HG03521 (cell line): Measurements from ENCODE around the gene KLF13.

Experiments used
- ATAC-seq: cut with Tn5 transposase; IDR thresholded peaks from one replicate; pipeline ENCODE4 v1.9.1; 2021; ENCODE audit warnings: mild to moderate bottlenecking, moderate library complexity; ENCODE audit not compliant: unreplicated experiment

KLF13 gene

DNA sequence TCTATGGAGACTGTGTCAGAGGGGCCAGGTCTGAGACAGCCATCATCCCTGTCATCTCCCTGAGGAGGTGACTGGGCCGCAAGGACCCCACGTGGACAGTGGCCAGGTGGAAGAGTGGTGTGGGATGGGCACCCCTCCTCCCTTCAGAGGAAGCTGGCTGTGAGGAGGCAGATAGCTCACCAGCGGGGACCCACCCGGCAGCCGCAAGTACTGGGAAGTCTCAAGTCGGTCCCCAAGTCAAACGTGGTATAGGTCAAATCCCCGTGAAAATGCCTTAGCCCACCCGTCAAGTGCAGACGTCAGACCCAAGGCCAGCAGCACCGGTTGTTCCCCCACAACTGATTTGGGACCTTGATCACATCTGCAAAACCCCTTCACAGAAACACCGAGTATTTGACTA, 12.3 kb upstream of the KLF13 start:
- no peak for ATAC-seq

DNA sequence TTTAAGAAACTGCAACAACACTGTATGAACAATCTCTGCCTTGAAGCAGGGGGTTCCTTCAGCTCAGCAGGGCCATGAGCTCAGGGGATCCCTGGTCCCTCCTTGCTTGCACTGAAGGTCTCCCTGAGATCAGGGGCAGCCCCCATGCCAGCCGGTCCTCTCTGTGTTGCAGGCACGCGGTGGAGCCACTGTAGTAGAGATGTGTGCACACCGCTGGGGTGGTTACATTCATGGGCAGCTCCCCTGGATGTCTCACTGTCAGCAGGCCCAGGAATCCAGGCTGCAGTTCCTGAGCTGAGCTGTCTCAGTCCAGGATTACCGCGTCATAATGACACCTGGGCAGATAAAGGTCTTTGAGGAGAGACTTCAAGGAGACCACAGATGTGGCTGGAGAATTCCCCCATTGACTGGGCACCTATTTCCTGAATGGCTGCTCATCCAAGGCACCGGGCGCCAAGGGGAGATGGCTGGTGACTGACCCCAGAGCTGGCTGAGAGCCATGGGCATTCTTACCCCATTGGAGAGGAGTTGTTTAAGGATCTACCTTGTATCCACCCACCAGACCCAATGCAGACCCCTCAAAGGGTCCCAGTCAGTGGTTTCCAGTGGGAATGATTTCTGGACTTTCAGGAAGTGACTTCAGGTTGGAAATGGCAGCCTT, 10.4 kb upstream of the KLF13 start:
- no peak for ATAC-seq

DNA sequence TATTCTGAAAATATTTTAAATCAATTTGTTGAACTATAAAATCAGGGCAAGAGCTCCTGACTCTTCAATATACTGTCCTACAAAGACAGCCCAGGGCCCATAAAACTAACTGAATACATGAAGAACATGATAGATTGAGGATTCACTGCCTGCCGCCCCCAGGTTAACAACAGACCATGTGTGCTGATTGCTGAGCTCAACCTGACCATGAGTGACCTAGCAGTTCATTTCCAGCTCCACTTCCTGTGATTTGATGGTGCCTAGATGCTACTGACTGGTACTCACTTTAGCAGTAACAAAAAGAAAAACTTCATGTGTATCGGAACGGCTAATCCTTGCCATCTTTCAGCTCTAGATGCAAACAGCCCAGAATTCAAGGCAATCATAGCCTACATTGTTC, 9.6 kb upstream of the KLF13 start:
- no peak for ATAC-seq

DNA sequence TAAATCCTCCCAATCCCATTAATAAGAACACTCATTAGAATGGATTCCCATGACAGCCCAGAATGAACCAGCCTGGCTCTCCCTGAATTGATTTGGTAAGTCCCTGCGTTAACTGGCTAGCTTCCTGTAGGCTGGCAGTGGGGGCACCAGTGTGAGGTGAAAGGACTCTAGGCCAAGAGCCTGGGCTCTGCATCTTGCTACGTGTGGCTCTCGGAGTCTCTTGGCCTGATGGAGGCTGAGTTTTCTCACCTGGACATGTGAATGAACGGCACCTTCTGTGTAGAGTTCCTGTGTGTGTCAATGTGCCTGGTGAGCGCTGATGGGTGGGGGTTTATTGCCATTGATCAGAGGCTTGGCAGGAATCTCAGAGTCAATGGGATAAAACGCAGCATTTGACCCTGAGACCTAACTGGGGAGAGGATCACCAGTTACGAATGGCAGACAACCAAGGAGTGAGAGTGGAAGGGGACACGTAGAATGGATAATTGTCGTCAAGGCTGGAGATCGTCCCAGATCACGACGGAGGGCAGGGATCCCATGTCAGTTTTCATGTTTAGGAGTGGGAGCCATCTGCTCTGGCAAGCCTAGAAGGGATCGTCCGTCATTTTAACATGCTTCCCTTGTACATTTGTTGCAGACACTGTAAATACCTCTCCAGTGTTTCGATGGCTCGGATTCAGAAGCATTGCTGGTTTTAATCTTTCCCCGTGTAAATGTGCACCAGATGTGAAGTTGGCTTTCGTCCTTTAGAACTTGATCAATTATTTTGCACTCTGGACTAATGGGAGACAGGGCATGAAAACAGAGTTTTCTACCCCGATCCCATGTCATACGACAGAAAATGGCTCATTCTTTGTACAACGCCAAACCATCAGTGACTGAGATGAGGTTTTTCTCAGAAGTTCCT, 9.0 kb upstream of the KLF13 start:
- no peak for ATAC-seq

DNA sequence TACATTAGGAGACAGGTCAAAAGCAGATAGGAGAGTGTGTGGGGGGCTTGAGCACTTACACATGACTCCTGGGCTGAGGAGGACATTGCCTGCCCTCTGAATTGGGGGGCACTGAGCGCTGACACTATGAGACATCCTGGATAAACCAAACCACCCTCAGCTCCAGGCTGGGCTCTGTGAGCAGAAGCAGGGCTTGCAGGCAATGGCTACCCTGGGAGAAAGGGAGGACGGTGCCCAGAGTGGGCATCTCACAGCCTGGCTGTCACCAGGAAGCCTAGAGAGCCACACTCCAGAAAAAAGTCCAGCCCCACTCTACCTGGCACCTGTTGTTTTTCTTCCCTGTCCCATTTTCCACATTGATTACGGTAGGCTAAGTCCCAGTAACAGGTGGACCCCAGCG, 8.2 kb upstream of the KLF13 start:
- ATAC-seq = no peak

DNA sequence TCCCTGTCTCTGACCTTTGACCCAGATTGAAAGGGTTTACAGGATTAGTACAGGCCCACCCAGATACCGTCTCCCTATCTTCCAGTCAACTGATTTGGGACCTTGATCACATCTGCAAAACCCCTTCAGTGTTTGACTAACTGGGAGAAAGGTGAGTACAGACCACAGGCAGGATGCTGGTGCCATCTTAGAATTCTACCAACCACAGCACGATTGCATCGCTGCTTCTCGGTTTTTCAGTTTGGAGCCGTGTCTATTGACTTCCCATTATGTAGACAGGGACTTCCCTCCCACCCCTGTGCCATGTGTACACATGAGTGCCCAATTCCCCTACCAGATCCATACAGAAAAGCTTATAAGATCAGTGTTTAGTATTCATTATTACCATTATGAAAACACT, 6.6 kb upstream of the KLF13 start:
- ATAC-seq = no peak

DNA sequence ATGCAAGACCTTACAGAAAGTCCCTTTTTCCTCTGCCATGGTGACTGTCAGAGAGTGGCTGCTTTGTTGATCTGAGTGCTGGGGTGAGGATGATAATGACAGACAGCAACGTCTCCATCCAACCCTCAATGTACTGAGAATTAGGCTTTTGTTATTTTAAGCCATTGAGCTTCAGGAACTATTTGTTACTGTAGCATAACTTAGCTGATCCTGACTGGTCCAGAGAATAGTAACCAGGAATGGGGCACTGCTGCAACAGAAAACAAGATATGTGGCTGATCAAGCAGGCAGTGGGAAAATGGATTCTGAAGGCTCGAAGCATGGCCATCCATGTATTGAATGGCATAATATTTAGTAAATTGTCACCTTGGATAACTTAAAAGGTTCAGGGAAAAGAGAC, 5.2 kb upstream of the KLF13 start:
- ATAC-seq = no peak

DNA sequence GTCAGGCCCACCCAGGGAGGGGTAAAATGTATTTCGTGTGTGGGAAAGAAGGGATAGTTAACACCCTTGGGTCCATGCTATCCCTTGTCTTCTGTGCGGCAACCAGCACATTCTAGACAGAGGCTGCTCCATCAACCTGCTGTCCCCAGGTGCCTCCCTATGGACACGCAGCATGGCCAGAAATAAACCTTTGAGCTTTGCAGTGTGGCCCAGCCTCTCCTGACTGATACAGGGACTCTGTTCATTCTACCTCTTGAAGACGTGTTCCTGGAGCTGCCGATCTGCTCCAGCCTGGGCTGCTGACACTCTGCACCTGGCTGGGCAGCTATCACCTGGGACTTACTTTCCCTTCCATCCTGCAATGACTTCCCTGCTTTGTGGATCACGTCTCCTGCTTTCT, 4.1 kb upstream of the KLF13 start:
- ATAC-seq = no peak

DNA sequence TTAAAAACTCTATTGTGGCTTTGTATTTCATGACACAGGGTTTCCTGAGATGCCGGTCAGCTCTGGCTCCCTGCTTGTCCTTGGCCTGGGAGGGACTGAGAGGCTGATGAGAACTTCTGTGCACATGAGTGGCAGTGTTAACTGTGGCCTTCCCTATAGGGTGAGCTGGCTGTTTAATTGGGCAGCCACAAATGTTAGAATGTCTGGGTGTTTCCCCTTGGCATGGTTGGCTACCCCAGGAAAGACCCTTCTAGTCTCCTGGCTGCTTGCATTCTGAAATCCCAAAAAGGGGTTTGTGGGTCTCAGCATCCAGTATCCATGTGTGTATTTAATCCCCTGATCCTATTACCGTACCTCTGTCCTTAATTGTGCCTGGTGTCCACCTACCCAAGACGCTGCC, 3.0 kb upstream of the KLF13 start:
- no peak for ATAC-seq

DNA sequence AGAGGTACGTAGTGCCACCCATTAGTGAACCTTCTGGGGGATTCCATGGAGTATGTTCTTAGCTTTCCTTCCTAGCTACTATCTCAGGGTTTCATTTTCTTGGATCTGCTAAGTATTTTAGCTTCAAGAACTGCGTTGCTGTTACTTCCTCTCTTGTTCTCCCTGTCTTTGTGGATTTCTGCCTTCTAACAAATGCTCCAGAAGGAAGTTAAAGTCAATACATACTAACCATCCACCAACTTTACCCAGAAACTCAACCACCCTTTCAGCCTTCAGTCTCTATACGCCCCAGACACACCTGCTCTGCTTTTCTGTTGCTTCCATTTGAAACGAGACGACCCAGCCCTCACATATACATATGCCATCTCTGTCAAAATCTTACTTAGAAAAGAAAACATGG, 2.4 kb upstream of the KLF13 start:
- no peak for ATAC-seq

DNA sequence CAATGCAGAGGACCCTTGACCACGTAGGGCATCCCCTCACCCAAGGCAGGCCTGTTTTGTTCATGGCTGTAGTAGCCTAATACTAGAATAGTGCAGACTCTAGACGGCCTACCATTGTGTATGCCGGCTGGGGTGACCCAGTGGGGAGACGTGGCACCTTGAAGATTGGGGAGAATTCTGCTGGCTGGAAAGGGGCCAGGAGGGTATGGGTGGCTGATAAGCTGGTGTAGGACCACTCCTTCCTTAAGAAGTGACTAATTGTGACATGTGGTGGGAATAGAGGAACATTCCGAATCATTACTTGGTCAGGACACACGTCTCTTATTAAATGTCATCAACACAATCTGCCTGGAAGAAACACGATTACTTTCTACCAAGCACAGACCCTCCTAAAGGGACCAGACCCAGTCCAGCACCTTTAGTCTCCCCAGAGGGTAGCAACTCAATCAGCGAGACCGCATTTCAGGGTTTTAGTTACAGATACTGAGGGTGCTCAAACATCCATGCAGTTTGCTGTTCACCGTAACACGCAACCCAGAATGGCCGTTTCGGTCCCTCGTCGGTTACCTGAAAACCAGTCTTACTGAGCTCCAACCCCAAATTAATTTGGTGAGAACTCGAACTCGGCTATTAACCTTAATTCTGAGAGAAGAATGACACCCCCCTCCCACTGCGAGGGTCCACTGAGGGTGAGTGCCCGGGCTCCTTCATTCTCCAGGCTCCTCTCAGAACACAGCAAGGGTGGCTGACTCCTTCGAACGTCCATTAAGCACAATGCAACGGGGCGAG, 1.6 kb upstream of the KLF13 start:
- no peak for ATAC-seq

DNA sequence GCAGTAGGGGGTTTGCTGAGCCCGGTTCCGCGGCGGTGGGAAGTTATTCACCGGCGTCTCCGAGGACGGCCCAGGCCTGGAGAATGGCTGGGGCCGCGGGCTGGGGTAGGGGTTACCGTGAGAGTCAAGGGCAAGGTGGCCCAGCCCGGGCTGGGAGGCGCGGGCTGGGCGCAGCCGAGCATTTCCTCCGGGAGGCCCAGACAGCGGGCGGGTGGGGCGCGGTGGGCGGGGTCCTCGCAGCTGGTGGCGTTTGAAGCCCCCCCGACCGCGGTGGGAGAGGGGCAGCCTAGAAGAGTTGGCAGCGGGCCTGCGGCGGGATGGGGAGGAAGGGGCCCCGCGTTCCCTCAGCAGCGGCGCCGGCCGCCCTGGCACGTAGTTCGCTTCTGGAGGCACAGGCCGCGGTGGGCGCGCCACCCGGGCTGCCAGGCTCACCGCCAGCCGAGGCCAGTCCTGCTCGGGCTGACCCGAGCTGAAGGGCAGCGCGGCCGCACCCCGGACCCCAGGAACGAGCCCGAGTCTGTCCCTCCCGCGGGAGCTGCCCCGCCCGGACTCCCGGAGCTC, 960 bp upstream of the KLF13 start:
- no peak for ATAC-seq

DNA sequence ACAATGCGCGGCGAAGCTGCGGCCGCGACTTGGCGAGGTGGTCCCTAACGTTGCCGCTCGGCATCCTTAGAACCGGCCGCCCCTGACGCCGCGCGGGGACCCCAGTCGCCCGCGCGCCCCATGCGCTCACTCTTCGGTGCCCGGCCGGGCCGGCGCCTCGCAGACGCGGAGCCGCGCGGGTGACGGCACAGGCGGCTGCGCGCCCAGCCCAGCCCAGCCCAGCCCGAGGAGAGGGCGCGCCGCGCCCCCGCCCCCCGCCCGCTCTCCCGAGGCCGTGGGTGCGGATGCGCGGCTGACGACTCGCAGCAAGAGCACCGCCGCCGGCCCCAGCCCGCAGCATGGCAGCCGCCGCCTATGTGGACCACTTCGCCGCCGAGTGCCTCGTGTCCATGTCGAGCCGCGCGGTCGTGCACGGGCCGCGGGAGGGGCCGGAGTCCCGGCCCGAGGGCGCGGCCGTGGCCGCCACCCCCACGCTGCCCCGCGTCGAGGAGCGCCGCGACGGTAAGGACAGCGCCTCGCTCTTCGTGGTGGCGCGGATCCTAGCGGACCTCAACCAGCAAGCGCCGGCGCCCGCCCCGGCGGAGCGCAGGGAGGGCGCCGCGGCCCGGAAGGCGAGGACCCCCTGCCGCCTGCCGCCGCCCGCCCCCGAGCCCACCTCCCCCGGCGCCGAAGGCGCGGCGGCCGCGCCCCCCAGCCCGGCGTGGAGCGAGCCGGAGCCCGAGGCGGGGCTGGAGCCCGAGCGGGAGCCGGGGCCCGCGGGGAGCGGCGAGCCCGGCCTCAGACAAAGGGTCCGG, 437 bp downstream of the KLF13 start:
- peak; percentile 10 for ATAC-seq

DNA sequence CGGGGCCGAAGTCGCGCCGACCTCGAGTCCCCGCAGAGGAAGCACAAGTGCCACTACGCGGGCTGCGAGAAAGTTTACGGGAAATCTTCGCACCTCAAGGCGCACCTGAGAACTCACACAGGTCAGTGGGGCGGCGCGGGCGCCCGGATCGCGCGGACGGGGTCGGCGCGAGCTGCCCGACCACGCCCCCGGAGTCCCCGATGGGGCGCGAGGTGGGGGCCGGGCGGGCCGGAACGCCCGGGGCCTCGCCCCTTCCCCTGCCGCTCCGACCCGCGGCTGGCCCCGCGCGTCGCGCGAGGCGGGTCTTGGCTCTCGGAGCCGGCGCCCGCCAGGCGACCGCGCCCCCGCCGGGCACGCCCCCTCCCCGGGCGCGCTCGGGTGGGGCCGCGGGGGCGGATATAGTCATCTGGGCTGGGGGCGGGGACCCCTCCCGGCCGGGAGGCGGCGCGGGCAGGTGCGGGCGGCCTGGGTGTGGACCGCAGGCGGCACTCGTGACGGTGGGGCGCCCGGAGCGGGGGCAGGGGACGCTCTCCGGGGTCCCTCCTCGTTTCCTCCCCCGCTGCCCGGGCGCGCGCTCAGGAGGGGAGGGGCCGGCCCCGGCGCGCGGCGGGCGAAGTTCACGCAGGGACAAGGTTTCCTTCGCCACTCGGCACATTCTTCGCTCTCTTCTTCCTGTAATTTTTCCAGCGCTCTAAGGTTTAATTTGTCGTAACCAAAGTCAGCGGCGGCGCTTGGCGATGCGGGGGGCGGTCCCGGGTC, 1.2 kb downstream of the KLF13 start:
- no peak for ATAC-seq

DNA sequence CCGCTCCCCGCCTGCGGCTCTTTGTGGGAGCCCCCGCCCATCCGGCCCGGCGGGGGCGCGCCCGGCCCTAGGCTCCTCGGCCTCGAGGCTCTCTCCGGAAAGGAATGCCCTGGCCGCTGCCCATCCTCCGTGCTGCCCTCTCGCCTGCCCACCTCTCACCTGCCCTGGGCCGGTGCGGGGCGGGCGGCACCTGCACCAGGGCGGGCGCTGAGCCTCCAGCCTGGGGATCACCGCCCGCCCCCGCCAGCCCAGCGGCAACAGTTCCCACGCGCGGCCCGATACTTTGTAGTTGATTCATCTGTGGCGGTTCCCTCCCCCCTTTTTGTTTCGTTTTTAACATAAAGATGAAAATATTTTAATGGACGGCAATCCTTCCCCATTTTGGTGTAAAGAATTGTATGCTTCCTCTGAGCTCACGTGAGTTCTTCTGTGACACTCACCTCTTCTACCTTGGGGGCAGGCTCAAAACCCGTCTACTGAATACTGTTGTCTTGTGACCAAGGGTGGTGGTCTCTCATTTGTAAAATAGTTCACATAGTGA, 1.9 kb downstream of the KLF13 start:
- no peak for ATAC-seq

DNA sequence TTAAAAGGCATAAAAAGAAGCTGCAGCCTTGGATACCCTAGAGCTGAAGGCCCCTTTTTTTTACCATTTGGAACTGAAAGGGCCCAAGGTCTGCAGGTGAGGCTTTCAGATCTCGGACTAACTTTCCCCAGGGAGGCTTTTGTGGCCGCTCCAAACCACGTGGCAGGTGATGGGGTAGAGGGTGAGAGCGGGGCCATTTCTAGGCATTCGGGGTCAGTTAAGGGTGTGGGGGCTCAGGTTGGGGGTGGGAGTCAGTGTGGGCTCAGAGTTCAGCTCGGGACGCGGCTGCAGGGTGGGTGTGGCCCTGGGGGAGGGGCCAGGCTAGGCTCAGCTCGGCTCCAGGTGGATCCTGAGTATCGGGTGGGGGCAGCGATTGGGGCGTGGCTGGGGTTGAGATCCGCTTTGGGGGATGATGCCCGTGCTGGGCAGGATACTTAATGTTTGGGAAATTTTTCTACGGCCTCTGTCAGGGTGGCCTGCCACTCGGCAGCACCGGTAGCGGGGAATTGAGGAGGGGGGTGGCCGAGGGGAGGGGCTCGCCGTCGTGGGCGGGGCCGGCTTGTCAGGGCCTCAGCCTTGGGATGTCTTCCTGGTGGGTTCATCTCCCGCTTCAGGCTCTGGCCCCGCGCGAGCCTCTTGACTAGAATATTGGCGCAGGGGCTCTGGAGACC, 2.5 kb downstream of the KLF13 start:
- no peak for ATAC-seq

DNA sequence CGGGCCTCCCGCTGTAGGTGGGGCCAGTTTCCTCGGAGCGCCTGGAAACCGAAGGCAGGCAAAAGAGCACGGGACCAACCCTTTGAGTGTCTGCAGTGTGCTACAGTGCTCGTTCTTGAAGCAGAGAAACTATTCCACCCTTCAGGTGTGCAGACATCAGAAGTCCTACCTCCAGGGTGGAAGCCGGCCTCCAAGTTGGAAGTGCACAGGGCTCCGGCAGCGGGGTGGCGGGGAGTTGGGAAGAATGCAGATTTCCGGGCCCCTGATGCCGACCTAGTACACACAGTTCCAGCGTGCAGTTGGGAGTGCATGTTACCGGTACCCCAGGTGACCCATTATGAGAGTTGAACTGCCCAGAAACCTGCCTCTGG, 3.0 kb downstream of the KLF13 start:
- no peak for ATAC-seq

DNA sequence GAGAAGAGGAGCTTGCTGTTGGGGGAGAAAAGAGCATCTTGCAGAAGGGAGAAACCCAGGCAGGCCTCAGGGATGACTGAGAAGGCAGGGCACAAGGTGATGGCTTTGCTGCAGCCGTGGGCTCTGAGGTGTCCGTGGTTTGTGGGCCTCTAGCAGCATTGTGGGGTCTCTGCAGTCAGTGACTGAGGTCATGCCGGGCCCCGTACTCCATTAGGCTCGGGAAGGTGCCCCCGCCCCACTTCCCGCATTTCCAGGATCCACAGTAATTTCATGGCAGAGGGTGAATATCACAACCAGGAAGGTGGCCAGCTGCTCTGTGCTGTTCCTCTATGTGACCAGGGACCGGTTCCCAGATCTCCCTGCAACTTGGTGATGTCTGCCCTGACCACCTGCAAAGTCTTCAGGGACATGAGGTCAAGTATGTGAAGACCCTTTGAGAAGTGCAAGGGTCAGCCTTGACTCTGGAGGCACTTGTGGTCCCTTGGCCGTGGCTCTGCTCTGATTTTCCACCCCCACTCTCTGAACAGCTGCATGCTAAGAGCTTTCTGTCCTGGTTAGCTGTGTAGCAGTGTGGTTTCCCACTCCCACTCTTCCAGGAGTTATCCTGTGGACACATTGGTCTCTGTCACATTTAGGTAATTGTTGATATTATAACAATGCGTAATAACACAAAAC, 3.6 kb downstream of the KLF13 start:
- ATAC-seq = no peak

DNA sequence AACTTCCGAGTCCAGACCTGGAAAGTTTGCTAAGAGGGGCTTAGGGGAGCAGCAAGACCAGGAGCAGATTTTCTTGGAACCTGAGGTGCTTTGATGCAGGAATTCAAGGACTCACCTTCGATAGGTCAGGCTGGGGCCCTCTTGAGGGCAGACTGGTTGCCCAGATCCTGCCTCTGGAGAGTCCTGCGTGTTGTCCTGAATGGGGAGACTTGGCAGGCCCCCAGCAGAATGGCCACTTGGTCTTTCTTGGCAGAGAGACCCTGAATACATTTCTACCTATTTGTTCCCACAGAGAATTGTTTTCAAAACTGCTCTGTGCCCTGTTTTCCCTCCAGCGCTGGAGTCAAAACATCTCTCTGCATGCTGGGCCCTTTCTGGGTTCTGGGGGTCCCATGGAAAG, 4.2 kb downstream of the KLF13 start:
- ATAC-seq = no peak
